ENCODE results near the gene KLF6. TPM values are rescaled to one million over a fixed set of nuclear protein-coding genes. Genes with fewer than 3 reads are reported as not detected.
A peak's percentile ranks its signal among the peaks of the same experiment; 100 is the strongest.

The KLF6 gene
- total and polyA plus RNA-seq, 2 experiments from 2014 or later, result 19.6 to 35.4 TPM

- TF ChIP-seq POLR2AphosphoS5 (IDR thresholded peaks at IDR 0.05; ENCODE audit: low read depth) (no peak), ZNF331 (CRISPR knock-in tag; IDR thresholded peaks at IDR 0.05; ENCODE audit: low read depth) (no peak)
Observed at GRCh38 chr10:3831608-3832007, 46.6 kb upstream of the KLF6 start (continued).

GRCh38 chr10:3830946-3831345 lies 45.9 kb upstream of the KLF6 start:
- Histone ChIP-seq H2AFZ (no peak overlapping the region), H3K4me3 (no peak overlapping the region), H3K9me2 (ENCODE audit: insufficient read depth) (no peaks in the 10 kb centered on the region), H3K27ac (ENCODE audit: low read depth) (no peak overlapping the region), H3K79me2 (replicated peaks; ENCODE audit: insufficient read depth) (no peaks in the 10 kb centered on the region), H4K20me1 (replicated peaks; ENCODE audit: insufficient read depth) (no peaks in the 10 kb centered on the region), H3K4me2 (no peak overlapping the region), H3K27me3 (ENCODE audit: insufficient read depth) (no peaks in the 10 kb centered on the region), H3F3A (replicated peaks; ENCODE audit: low read depth) (no peaks in the 10 kb centered on the region), H3K4me1 (ENCODE audit: insufficient read depth) (peaks cover 16% of the 10 kb centered on the region), H3K36me3 (ENCODE audit: insufficient read depth) (no peaks in the 10 kb centered on the region)
- no peak overlapping the region for H3K27ac Mint-ChIP-seq
- peaks cover 8% of the 10 kb centered on the region for H3K27me3 Mint-ChIP-seq (ENCODE audit: insufficient read depth, low read depth, poor library complexity)
- ATAC-seq (no peak), DNase-seq (ENCODE audit: low spot score) (no peak)
- H3K4me3 Mint-ChIP-seq, result no peak overlapping the region
- TF ChIP-seq POLR2AphosphoS5 (IDR thresholded peaks at IDR 0.05; ENCODE audit: low read depth) (no peak), REST (IDR thresholded peaks at IDR 0.05; ENCODE audit: unreplicated experiment) (no peak)
- H3K36me3 Mint-ChIP-seq (ENCODE audit: low read depth), result no peaks in the 10 kb centered on the region
- H3K9me3 Mint-ChIP-seq, result no peaks in the 10 kb centered on the region
- peaks cover 35% of the 10 kb centered on the region for H3K4me1 Mint-ChIP-seq

- H3K36me3 Mint-ChIP-seq (ENCODE audit: low read depth), result no peaks in the 10 kb centered on the region
- H3K4me1 Mint-ChIP-seq, result peaks cover 36% of the 10 kb centered on the region
- no peak overlapping the region for H3K27ac ChIP-seq (ENCODE audit: low read depth)
- TF ChIP-seq ZNF331 (CRISPR knock-in tag; IDR thresholded peaks at IDR 0.05; ENCODE audit: low read depth) (no peak), STAT1 (IDR thresholded peaks at IDR 0.05; ENCODE audit: unreplicated experiment) (no peak), EZH2 (IDR thresholded peaks at IDR 0.05; ENCODE audit: low read depth, unreplicated experiment) (no peak), ZNF462 (CRISPR knock-in tag; IDR thresholded peaks at IDR 0.05) (peak; percentile 55; the same call in 1 of the 2 replicates), ETS1 (IDR thresholded peaks at IDR 0.05) (no peak)
Observed at GRCh38 chr10:3829156-3830050, 44.4 kb upstream of the KLF6 start.

More at GRCh38 chr10:3829156-3830050, 44.4 kb upstream of the KLF6 start:
- Histone ChIP-seq H3K27me3 (ENCODE audit: insufficient read depth) (no peaks in the 10 kb centered on the region), H3F3A (replicated peaks; ENCODE audit: low read depth) (no peaks in the 10 kb centered on the region), H2AFZ (peak overlapping the region; percentile 95), H3K36me3 (ENCODE audit: insufficient read depth) (no peaks in the 10 kb centered on the region), H3K4me1 (ENCODE audit: insufficient read depth) (peaks cover 16% of the 10 kb centered on the region), H3K4me2 (peak overlapping the region; percentile 67), H3K9me2 (ENCODE audit: insufficient read depth) (no peaks in the 10 kb centered on the region), H3K4me3 (no peak overlapping the region), H3K79me2 (replicated peaks; ENCODE audit: insufficient read depth) (no peaks in the 10 kb centered on the region), H4K20me1 (replicated peaks; ENCODE audit: insufficient read depth) (no peaks in the 10 kb centered on the region)
- peak; percentile 92 for ATAC-seq
- H3K27ac Mint-ChIP-seq, result peak overlapping the region; percentile 67; the same call in 1 of the 2 replicates
- H3K27me3 Mint-ChIP-seq (ENCODE audit: insufficient read depth, low read depth, poor library complexity), result peaks cover 8% of the 10 kb centered on the region
- DNase-seq (ENCODE audit: low spot score), result peak; percentile 21
- no peak overlapping the region for H3K4me3 Mint-ChIP-seq
- H3K9me3 Mint-ChIP-seq, result no peaks in the 10 kb centered on the region
